OCI-LY1 (cell line): ENCODE data around the gene MATR3.

ENCODE experiments used
- EZH2 ChIP-seq: fragments of 200-600 bp; sonication (generic), shearing (Covaris generic); IDR thresholded peaks from 2 replicates; pipeline ENCODE4 v1.8.0; 2017; ENCODE audit warnings: borderline replicate concordance, mixed run types, mild to moderate bottlenecking, antibody characterized with exemption, low read length, moderate library complexity, mixed read lengths
- TF ChIP-seq, protein P1 (sequence below): fragments of 200-600 bp; sonication (generic), shearing (Covaris generic); IDR thresholded peaks from 2 replicates; pipeline ENCODE4 v1.5.1; 2017; ENCODE audit warnings: mild to moderate bottlenecking, antibody characterized with exemption, low read length, moderate library complexity, mixed read lengths

DNA sequence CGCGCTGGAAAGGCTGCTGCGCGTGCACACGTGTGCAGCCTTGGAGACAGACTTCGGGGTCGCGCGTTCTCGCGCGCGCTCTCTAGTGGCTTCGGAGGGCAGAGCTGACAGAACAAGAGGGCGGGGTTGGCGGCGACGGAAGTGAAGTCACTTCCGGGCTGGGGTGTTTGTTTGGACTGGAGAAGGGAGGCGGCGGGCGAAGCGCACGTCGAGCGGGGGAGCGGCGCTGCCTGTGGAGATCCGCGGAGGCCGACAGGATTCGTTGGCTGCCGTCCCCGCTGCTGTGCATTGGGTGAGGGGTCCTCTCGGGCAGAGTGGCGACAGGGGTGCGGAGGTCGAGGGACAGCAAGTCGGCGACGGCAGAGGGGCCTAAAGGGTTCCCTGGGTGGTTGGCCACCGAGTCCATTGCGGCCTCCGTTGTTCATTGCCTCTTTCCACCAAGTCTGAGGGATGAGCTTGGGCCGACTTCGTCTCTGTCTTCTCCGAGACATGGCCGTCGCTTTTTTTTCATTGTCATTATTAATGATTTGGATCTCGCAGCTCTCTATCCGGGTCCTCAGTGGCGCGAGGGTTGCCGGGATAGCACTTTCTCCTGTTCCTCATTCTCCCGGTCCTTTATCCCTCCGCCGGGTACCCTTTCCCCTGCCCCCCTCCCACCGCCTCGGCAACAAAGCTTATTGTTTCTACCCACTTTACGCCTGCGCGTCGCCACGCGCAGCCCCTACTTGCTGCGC lies 48.3 kb downstream of the MATR3 start, which contains the start of gene PAIP2:
- TF ChIP-seq, protein P1, sequence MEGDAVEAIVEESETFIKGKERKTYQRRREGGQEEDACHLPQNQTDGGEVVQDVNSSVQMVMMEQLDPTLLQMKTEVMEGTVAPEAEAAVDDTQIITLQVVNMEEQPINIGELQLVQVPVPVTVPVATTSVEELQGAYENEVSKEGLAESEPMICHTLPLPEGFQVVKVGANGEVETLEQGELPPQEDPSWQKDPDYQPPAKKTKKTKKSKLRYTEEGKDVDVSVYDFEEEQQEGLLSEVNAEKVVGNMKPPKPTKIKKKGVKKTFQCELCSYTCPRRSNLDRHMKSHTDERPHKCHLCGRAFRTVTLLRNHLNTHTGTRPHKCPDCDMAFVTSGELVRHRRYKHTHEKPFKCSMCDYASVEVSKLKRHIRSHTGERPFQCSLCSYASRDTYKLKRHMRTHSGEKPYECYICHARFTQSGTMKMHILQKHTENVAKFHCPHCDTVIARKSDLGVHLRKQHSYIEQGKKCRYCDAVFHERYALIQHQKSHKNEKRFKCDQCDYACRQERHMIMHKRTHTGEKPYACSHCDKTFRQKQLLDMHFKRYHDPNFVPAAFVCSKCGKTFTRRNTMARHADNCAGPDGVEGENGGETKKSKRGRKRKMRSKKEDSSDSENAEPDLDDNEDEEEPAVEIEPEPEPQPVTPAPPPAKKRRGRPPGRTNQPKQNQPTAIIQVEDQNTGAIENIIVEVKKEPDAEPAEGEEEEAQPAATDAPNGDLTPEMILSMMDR = peak; percentile 76
- no peak for TF ChIP-seq EZH2
